Measurements from ENCODE around the gene ATRN. TPM values are rescaled to one million over a fixed set of nuclear protein-coding genes. Genes with fewer than 3 reads are reported as not detected.

Gene ATRN
- total and polyA plus RNA-seq, 2 experiments from 2014 or later, result 2.2 to 18.3 TPM

- TF ChIP-seq EZH2 (IDR thresholded peaks at IDR 0.05; ENCODE audit: low read depth, unreplicated experiment), result no peak
Measured at GRCh38 chr20:3658019-3658715, 187.3 kb downstream of the ATRN start (continued).

DNA sequence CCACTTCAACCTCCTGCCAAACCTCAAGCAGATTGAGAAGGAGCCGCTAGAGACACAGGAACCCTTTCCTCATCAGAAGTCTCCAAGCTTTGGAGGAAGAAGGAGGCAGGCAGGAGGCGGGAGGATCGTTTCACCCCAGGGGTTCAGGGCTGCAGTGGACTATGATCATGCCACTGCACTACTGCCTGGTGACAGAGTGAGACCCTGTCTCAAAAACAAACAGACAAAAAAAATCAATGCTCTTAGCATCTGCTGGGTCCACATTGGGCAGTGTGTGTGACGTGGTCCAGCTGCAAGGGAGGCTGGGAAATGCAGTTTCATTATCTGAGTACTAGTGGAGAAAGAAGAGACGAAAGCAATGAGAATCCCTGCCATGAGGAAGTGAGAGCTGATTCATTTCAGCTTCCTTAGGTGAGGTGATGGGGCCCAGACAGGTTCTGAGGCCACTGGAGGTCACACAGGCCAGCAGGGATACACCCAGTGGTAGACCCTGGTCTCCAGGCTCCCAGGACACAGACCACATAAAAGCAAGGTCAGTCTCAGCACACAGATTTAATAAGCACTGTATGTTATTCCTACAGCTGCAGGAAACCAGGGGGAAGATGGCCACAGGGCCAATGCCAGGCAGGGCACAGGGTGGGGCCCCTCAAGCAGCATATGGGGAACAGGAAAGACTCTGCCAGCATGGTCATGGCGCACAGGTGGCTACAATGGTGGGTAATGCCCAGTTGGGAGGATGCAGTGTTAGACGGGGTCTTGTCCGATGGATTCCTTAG is 188.1 kb downstream of the ATRN start:
- DNase-seq (ENCODE audit: low spot score) (no peak), ATAC-seq (no peak)
- no peaks in the 10 kb centered on the region for H3K36me3 ChIP-seq (ENCODE audit: insufficient read depth)
- no peaks in the 10 kb centered on the region; the same call in 2 of the 3 replicates for H3K9me3 Mint-ChIP-seq
- H3K27me3 Mint-ChIP-seq (ENCODE audit: insufficient read depth, low read depth, poor library complexity), result peaks cover 47% of the 10 kb centered on the region
- H3K27ac Mint-ChIP-seq, result no peak overlapping the region
- no peak overlapping the region for H2AFZ ChIP-seq
- no peak overlapping the region for H3K27ac ChIP-seq (ENCODE audit: low read depth)
- H3K4me2 ChIP-seq, result no peak overlapping the region
- H3F3A ChIP-seq (replicated peaks; ENCODE audit: low read depth), result no peaks in the 10 kb centered on the region
- H4K20me1 ChIP-seq (replicated peaks; ENCODE audit: insufficient read depth), result no peaks in the 10 kb centered on the region
- H3K36me3 Mint-ChIP-seq (ENCODE audit: low read depth), result no peaks in the 10 kb centered on the region
- H3K4me1 Mint-ChIP-seq, result peaks cover 11% of the 10 kb centered on the region
- H3K27me3 ChIP-seq (ENCODE audit: insufficient read depth), result peaks cover 49% of the 10 kb centered on the region
- no peaks in the 10 kb centered on the region for H3K9me2 ChIP-seq (ENCODE audit: insufficient read depth)
- H3K4me3 Mint-ChIP-seq, result no peak overlapping the region
- H3K4me3 ChIP-seq, result no peak overlapping the region
- no peaks in the 10 kb centered on the region for H3K4me1 ChIP-seq (ENCODE audit: insufficient read depth)
- no peaks in the 10 kb centered on the region for H3K79me2 ChIP-seq (replicated peaks; ENCODE audit: insufficient read depth)
- TF ChIP-seq CREB1 (CRISPR knock-in tag; IDR thresholded peaks at IDR 0.05; ENCODE audit: low read depth), result no peak
- TF ChIP-seq ZNF114 (CRISPR knock-in tag; IDR thresholded peaks at IDR 0.05), result no peak
- TF ChIP-seq CTCF (conservative IDR thresholded peaks at IDR 0.05; ENCODE audit: low read depth in 2 of 2), result no peak
- TF ChIP-seq JUNB (IDR thresholded peaks at IDR 0.05; ENCODE audit: unreplicated experiment), result no peak
- TF ChIP-seq ETS1 (IDR thresholded peaks at IDR 0.05), result no peak
- TF ChIP-seq EZH2phosphoT487 (IDR thresholded peaks at IDR 0.05; ENCODE audit: unreplicated experiment), result no peak
- no peak for TF ChIP-seq STAT1 (IDR thresholded peaks at IDR 0.05; ENCODE audit: unreplicated experiment)
- no peak for TF ChIP-seq ZNF331 (CRISPR knock-in tag; IDR thresholded peaks at IDR 0.05; ENCODE audit: low read depth)
- TF ChIP-seq EZH2 (IDR thresholded peaks at IDR 0.05; ENCODE audit: low read depth, unreplicated experiment), result no peak
- TF ChIP-seq POLR2AphosphoS5 (IDR thresholded peaks at IDR 0.05; ENCODE audit: low read depth), result no peak
- no peak for TF ChIP-seq NANOG (IDR thresholded peaks at IDR 0.05; ENCODE audit: borderline replicate concordance)
- no peak for TF ChIP-seq ZNF462 (CRISPR knock-in tag; IDR thresholded peaks at IDR 0.05)
